ENCODE results near the gene NFX1.

NFX1 gene

GRCh38 chr9:33265211-33265865 lies 25.0 kb upstream of the NFX1 start:
- DNase-seq (ENCODE audit: extremely low read depth, low read depth): no peak
- TF ChIP-seq CTCF (IDR thresholded peaks at IDR 0.05; ENCODE audit: low read depth, low read length, missing control alignments): no peak
- peak overlapping the region; percentile 99 for H3K4me3 ChIP-seq (replicated peaks; ENCODE audit: low read depth, low read length)

- no peak for DNase-seq (ENCODE audit: extremely low read depth, low read depth)
- no peak overlapping the region for H3K4me3 ChIP-seq (replicated peaks; ENCODE audit: low read depth, low read length)
- no peak for TF ChIP-seq CTCF (IDR thresholded peaks at IDR 0.05; ENCODE audit: low read depth, low read length, missing control alignments)
These were observed 23.1 kb upstream of the NFX1 start for GRCh38 chr9:33267151-33267767.

GRCh38 chr9:33270146-33270545 lies 20.2 kb upstream of the NFX1 start:
- no peak for TF ChIP-seq CTCF (IDR thresholded peaks at IDR 0.05; ENCODE audit: low read depth, low read length, missing control alignments)
- H3K4me3 ChIP-seq (replicated peaks; ENCODE audit: low read depth, low read length): no peak overlapping the region
- no peak for DNase-seq (ENCODE audit: extremely low read depth, low read depth)

- no peak for DNase-seq (ENCODE audit: extremely low read depth, low read depth)
- no peak overlapping the region for H3K4me3 ChIP-seq (replicated peaks; ENCODE audit: low read depth, low read length)
- TF ChIP-seq CTCF (IDR thresholded peaks at IDR 0.05; ENCODE audit: low read depth, low read length, missing control alignments): no peak
These were observed 18.3 kb upstream of the NFX1 start for GRCh38 chr9:33272061-33272460.

DNA sequence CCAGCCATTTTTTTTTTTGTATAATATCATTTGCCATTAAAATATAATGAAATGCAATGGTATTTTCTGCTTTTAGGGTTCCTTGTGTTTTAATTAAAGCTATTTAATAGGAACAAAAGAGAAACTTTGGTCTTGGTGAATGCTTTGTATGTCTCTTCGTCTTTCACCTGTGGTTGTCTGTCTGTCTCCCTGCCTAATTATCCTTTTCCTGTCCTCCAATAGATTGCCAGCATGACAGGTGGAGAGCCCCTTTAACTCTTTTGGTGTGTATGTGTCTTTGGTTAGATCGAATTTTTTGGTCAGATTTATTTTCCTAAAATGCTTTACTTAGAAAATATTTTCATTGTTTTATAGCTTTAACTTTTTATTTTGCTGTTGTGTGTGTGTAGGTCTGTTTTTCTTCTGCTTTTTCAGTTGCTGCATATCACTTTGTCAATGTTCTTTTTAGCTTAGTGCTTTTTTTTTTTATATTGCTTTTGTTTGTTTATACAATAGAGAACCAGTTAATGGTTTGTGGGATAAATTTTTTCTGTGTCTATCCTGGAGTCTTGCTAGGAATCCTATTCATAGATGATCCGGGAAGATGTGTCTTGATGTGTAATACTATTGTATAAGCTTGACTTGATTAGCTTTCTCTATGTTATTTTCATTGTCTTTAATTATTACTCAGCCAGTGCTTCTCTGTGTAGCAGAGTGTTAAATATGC lies 16.9 kb upstream of the NFX1 start:
- H3K4me3 ChIP-seq (replicated peaks; ENCODE audit: low read depth, low read length): no peak overlapping the region
- DNase-seq (ENCODE audit: extremely low read depth, low read depth): no peak
- no peak for TF ChIP-seq CTCF (IDR thresholded peaks at IDR 0.05; ENCODE audit: low read depth, low read length, missing control alignments)

DNA sequence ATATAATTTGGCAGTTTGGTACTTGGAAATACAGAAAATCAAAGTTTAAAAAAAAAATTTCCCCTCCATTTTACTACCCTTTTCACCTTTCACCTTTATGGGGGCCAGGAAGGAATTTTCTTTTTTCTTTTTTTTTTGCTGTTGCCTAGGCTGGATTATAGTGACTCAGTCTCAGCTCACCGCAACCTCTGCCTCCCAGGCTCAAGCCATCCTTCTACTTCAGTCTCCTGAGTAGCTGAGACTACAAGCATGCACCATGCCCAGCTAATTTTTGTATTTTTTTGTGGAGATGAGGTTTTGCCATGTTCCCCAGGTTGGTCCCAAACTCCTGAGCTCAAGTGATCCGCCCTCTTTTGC lies 16.4 kb upstream of the NFX1 start:
- H3K4me3 ChIP-seq (replicated peaks; ENCODE audit: low read depth, low read length): no peak overlapping the region
- TF ChIP-seq CTCF (IDR thresholded peaks at IDR 0.05; ENCODE audit: low read depth, low read length, missing control alignments): no peak
- no peak for DNase-seq (ENCODE audit: extremely low read depth, low read depth)

Measured in HFF-Myc (cell line).